Measurements from ENCODE around the gene MAU2. TPM values are rescaled to one million over a fixed set of nuclear protein-coding genes. Genes with fewer than 3 reads are reported as not detected.

The MAU2 gene
- total and polyA plus RNA-seq, 2 of the 13 experiments (the other 11 are each of a cell fraction or from before 2014, with no cell fraction given), result 16.8 to 33.8 TPM

DNA sequence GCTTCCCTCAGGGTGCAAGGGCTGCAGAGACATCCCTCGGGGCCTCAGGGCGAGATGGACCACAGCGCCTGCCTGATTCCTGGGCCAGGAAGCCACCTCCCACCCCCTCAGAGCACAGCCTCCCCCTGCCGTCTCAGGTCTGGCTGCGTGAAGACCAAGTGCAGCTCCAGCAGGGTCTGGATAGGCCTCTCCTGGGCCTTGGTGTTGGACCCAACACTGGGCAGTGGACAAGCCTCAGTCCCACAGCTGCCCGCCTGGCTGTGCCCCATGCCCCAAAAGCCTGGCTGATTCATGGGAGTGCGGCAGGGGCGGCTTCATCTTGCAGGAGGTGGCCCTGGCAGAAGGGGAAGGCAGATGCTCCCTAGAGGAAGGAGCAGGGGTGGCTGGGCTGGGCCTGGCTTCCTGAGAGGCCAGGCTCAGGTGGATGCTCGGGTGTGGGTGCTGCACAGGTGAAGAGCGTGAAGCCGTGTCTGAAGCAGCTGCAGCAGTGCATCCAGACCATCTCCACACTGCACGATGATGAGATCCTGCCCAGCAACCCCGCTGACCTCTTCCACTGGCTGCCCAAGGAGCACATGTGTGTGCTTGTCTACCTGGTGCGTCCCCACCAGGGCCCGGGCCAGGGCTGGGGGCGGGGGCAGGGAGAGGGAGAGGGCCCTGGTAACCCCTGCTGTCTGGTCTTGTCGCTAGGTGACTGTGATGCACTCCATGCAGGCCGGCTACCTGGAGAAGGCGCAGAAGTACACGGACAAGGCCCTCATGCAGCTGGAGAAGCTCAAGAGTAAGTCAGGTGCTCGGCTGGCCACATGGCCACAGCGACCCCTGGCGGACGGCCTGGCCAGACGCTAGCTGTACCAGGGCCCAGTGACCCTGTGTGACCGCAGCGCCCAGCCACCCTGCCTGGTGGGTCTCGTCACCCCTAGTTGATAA, 21.7 kb downstream of the MAU2 start (continued):
- TF ChIP-seq, protein P1, sequence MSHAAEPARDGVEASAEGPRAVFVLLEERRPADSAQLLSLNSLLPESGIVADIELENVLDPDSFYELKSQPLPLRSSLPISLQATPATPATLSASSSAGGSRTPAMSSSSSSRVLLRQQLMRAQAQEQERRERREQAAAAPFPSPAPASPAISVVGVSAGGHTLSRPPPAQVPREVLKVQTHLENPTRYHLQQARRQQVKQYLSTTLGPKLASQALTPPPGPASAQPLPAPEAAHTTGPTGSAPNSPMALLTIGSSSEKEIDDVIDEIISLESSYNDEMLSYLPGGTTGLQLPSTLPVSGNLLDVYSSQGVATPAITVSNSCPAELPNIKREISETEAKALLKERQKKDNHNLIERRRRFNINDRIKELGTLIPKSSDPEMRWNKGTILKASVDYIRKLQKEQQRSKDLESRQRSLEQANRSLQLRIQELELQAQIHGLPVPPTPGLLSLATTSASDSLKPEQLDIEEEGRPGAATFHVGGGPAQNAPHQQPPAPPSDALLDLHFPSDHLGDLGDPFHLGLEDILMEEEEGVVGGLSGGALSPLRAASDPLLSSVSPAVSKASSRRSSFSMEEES (CRISPR knock-in tag; IDR thresholded peaks at IDR 0.05), result peak; percentile 36; the same call in 1 of the 2 replicates
- TF ChIP-seq, protein P2, sequence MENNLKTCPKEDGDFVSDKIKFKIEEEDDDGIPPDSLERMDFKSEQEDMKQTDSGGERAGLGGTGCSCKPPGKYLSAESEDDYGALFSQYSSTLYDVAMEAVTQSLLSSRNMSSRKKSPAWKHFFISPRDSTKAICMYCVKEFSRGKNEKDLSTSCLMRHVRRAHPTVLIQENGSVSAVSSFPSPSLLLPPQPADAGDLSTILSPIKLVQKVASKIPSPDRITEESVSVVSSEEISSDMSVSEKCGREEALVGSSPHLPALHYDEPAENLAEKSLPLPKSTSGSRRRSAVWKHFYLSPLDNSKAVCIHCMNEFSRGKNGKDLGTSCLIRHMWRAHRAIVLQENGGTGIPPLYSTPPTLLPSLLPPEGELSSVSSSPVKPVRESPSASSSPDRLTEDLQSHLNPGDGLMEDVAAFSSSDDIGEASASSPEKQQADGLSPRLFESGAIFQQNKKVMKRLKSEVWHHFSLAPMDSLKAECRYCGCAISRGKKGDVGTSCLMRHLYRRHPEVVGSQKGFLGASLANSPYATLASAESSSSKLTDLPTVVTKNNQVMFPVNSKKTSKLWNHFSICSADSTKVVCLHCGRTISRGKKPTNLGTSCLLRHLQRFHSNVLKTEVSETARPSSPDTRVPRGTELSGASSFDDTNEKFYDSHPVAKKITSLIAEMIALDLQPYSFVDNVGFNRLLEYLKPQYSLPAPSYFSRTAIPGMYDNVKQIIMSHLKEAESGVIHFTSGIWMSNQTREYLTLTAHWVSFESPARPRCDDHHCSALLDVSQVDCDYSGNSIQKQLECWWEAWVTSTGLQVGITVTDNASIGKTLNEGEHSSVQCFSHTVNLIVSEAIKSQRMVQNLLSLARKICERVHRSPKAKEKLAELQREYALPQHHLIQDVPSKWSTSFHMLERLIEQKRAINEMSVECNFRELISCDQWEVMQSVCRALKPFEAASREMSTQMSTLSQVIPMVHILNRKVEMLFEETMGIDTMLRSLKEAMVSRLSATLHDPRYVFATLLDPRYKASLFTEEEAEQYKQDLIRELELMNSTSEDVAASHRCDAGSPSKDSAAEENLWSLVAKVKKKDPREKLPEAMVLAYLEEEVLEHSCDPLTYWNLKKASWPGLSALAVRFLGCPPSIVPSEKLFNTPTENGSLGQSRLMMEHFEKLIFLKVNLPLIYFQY (CRISPR knock-in tag; IDR thresholded peaks at IDR 0.05; ENCODE audit: borderline replicate concordance), result 0 out of 2 replicates have a peak, but pooled peaks have one; percentile 26
- TF ChIP-seq, protein P3, sequence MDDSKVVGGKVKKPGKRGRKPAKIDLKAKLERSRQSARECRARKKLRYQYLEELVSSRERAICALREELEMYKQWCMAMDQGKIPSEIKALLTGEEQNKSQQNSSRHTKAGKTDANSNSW (CRISPR knock-in tag; IDR thresholded peaks at IDR 0.05; ENCODE audit: borderline replicate concordance), result no peak
- no peak for TF ChIP-seq ZNF546 (CRISPR knock-in tag; conservative IDR thresholded peaks at IDR 0.05)
- TF ChIP-seq ISX (CRISPR knock-in tag; conservative IDR thresholded peaks at IDR 0.05), result no peak
- TF ChIP-seq, protein P4, sequence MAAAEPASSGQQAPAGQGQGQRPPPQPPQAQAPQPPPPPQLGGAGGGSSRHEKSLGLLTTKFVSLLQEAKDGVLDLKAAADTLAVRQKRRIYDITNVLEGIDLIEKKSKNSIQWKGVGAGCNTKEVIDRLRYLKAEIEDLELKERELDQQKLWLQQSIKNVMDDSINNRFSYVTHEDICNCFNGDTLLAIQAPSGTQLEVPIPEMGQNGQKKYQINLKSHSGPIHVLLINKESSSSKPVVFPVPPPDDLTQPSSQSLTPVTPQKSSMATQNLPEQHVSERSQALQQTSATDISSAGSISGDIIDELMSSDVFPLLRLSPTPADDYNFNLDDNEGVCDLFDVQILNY (CRISPR knock-in tag; conservative IDR thresholded peaks at IDR 0.05), result no peak
- TF ChIP-seq ZNF678 (CRISPR knock-in tag; IDR thresholded peaks at IDR 0.05), result no peak
- TF ChIP-seq, protein P5, sequence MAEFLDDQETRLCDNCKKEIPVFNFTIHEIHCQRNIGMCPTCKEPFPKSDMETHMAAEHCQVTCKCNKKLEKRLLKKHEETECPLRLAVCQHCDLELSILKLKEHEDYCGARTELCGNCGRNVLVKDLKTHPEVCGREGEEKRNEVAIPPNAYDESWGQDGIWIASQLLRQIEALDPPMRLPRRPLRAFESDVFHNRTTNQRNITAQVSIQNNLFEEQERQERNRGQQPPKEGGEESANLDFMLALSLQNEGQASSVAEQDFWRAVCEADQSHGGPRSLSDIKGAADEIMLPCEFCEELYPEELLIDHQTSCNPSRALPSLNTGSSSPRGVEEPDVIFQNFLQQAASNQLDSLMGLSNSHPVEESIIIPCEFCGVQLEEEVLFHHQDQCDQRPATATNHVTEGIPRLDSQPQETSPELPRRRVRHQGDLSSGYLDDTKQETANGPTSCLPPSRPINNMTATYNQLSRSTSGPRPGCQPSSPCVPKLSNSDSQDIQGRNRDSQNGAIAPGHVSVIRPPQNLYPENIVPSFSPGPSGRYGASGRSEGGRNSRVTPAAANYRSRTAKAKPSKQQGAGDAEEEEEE (CRISPR knock-in tag; IDR thresholded peaks at IDR 0.05; ENCODE audit: borderline replicate concordance), result no peak
- no peak for TF ChIP-seq RFX5 (IDR thresholded peaks at IDR 0.05; ENCODE audit: low read depth, low read length)
- TF ChIP-seq SALL2 (CRISPR knock-in tag; IDR thresholded peaks at IDR 0.05), result 0 out of 2 replicates have a peak, but pooled peaks have one; percentile 20
- TF ChIP-seq HOXD1 (CRISPR knock-in tag; IDR thresholded peaks at IDR 0.05), result no peak
- TF ChIP-seq BHLHE40 (IDR thresholded peaks at IDR 0.05; ENCODE audit: low read length), result peak; percentile 34; the same call in 1 of the 2 replicates
- 0 out of 2 replicates have a peak, but pooled peaks have one; percentile 51 for TF ChIP-seq NFKB2 (CRISPR knock-in tag; IDR thresholded peaks at IDR 0.05; ENCODE audit: borderline replicate concordance)
- 0 out of 3 replicates have a peak, but pooled peaks have one; percentile 15 for TF ChIP-seq MXI1 (IDR thresholded peaks at IDR 0.05; ENCODE audit: borderline replicate concordance, low read depth, low read length)
- peak; percentile 25; the same call in 1 of the 2 replicates for TF ChIP-seq SMC3 (IDR thresholded peaks at IDR 0.05; ENCODE audit: low read length)
- 0 out of 2 replicates have a peak, but pooled peaks have one; percentile 77 for TF ChIP-seq DNMT1 (CRISPR knock-in tag; IDR thresholded peaks at IDR 0.05)
- no peak for TF ChIP-seq ZNF33B (CRISPR knock-in tag; IDR thresholded peaks at IDR 0.05)
- TF ChIP-seq ZNF124 (CRISPR knock-in tag; IDR thresholded peaks at IDR 0.05), result 0 out of 2 replicates have a peak, but pooled peaks have one; percentile 37
- peak; percentile 32 for TF ChIP-seq AGO1 (IDR thresholded peaks at IDR 0.05; ENCODE audit: low read depth, low read length, poor library complexity, severe bottlenecking)
- TF ChIP-seq TMF1 (CRISPR knock-in tag; IDR thresholded peaks at IDR 0.05; ENCODE audit: low read depth), result 0 out of 2 replicates have a peak, but pooled peaks have one; percentile 40

Data from HepG2 (cell line).